GM19328 (cell line): Measurements from ENCODE around the gene SLC4A5.
"Not testable (repeated sequence)": the region's sequence is repeated elsewhere in the genome, so short reads cannot be mapped to it uniquely, and the experiment has no call there.

Source experiments
- ATAC-seq: cut with Tn5 transposase; IDR thresholded peaks from one replicate; pipeline ENCODE4 v1.9.1; 2021; ENCODE audit warnings: mild to moderate bottlenecking, moderate library complexity; ENCODE audit not compliant: unreplicated experiment

Gene SLC4A5

DNA sequence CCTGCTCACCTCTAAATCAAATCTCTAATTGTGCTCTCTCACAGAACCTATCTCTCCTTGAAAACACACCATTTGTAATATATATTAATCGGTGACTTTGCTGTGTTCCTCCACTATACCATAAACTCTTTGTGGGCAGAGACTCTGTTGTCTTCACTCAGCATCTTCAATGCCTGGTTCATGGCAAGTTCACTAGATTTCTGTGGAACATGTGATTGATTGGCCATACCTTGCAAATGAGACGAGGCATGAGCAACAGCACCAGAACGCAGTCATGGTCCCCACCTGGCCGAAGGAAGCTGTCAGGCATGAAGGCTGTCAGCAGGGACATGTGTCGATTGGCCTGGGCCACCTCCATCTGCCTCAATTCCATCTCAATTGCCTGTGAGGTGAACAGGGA lies 25.3 kb upstream of the SLC4A5 start:
- no peak for ATAC-seq

DNA sequence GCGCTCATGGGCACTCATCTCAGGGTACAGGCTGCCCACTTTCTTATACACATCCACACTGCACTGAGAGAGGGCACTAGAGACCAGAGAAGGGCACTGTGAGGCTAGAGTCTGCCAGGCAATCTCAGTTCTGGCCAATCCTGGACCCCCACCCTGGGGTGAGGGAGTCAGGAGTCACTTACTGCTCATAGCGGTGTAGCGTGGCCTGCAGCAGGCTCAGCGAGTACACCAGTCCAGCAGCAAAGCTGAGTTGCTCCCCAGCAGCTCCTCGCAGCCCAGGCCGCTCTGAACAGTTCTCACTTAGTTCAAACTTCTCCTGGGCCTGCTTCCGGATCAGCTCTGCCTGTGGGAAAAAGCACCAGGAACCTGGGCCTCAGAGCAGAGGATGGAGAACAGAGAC lies 24.6 kb upstream of the SLC4A5 start:
- ATAC-seq, result no peak

DNA sequence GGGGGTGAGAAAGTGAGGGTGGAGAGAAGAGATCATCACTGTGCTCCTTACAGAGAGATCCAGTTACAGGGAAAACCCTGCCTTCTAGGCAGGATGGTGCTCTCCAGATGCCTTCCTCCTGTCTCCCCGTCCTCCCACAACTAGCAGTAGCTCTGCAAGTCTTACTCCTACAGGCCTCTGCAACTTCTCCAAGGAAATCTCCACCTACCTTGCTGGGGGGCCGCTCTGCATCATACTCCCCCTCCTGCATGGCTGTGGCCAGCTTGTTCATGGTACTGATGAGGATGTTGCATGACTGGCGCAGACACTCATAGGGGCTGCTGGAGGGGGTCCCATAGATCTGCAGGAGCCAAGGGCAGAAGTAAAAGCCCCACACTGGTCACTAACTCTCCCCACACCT lies 22.8 kb upstream of the SLC4A5 start:
- ATAC-seq, result no peak

DNA sequence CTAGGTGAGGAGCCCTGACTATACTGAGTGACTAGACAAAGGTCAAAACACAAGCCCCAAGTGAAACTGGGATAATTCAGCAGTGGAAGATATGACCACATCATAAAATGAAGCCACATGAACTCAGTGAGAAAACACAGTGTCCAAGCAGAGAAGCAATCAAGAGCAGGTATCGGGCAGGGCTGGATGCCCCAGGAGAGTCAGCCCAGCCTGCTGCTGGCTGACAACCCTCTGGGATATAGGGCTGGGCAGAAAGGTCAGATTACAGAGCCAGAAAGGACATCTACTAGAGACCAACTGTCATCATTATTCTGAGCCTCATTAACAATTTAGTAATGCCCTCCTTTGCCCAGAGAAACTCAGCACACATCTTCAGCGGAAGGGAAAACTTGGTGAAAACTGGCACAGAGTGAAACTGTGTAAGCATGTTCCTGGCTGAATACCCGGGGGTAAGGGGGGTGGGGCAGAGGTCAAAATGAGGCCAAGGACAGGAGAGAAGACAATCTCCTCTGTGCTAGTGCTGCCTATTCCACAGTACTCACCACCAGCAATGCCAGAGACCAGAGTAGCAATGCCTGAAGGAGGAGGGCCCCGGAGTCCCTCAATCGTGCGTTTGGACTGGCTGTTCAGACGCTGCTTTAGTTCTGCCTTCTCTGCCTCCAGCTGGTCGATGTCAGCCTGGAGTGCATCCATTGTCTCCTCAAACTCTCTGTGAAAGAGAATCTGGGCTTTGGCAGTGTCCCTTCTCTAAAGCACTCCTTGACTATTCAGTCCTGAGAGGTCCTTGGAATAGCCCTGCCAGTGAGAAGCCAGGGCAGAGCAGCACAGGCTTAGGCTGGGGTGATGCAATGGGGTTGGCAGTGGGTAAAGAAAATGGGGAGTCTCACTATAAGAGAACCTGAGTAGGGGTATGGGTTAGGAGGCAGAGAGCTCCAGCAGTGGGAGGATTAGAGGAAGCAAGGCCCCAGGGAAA lies 21.6 kb upstream of the SLC4A5 start:
- no peak for ATAC-seq

DNA sequence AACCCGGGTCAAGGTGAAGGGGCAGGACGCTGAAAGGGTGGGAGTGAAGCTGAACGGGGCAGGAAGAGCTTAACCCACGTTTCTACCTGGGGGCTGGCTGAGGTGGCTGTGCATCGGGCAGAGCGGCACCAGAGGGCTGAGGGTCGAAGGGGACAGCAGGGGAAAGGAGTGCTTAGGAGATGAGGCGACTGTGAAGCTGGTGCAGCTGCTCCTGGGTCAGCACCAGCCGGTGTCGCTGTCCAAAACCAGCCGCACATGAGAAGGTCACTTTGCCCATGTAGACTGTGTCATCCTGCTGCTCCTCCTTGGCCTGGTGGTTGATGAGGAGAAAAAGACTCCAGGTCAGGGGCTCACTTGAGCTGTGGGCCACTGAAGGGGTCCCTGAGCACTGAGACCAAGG lies 18.1 kb upstream of the SLC4A5 start:
- no peak for ATAC-seq

DNA sequence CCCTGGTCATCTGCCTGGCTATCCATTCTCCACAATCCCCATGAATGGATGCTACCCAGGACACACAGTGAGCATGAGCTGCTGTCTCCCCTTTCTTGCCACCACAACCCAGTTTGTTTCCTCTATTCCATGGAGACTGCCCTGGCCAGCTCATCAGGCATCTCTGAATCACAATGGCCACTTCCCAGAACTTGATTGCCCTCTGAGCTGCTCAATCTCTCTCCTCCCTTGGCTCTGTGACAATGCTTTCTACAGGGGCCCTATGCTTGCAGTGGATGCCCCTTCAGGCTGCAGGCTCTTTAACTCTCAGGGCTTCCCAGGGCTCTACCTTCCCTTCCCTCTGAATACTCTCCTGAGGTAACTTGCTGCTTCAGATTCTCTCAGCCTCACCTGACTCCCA lies 14.4 kb upstream of the SLC4A5 start:
- no peak for ATAC-seq

DNA sequence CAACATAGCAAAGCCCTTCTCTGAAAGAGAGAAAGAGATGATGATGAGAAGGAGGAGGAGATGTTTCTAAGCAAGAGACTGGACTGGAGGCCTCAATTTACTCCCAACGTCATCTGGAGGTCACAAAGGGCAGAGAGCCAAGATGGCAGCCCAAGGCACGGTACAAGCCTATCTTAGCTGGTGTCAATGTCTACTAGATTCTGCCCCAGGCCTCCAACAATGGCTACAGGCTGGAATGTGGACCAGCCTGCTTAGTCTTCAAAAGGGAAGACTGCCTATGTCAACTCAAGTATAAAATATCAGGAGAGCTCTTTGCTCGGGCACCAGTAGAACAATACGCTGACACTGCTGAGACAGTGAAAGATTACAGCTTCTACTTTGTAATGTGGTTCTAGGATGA lies 6.7 kb upstream of the SLC4A5 start:
- ATAC-seq, result no peak

DNA sequence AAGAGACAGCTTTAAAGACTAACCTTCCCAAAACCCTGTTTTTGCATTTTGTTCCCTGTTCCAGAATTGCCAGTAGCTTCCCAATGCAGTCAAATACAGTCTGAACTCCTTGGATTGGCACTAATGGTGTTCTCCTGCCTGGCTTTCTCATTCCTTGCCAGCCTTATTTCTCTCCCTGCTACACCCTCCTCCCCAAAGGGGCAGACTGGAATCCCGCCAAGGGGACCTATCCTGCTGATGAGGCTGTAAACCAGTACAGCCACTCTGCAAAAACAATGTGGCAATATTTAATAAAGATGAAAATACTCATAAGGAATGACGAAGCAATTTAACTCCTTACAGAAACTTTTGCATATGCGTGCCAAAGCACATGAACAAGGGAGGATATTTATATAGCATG lies 4.5 kb upstream of the SLC4A5 start:
- ATAC-seq, result no peak

DNA sequence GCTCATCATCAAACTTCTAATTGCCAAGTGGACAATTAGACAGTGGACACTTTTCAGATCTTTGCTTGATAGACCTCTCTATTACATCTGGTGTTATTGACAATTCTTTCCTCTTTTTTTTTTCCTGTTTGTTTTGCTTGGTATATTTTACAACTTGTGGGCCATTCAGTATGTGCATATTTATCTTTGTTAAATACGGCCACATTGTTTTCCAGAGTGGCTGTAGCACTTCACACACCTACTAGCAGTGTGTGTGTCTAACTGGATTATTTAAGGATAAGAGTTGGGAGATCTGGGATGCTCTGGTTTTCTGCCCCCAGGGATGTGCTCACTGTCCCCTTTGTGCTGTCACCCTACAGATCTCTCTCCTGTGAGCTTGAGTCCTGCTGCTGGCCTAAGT lies 4.1 kb upstream of the SLC4A5 start:
- no peak for ATAC-seq

DNA sequence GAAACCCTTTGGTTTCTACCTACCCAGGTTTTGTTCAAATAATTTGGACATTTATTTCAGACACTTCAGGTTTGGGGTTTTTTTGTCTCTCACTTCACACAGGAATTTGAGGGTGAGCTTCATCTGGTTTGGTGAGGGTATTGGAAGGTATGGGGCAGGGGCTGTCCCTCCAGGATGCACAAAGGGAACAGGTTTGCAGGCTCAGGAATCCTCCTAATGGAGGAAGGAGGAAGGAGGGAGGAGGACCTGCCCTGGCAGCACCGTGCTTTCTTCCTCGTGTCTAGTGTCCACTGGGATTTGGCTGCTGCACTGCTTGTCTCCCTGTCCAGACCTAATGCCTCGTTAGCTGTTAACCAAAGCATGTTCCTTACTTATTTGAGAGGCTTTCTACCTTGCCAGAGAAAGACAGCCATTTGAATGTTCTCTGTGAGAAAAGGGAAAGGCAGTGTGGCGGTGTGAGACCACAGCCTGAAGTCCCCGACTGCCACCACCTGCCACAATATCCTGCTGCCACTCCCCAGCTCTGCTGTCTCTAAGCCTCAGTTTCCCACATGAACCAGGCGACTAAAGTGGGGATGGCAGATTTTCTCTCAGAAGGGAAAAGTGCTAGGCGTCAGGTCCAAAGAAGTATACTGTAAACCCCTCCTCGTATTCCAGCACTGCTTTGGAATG lies 2.2 kb upstream of the SLC4A5 start:
- ATAC-seq, result no peak

DNA sequence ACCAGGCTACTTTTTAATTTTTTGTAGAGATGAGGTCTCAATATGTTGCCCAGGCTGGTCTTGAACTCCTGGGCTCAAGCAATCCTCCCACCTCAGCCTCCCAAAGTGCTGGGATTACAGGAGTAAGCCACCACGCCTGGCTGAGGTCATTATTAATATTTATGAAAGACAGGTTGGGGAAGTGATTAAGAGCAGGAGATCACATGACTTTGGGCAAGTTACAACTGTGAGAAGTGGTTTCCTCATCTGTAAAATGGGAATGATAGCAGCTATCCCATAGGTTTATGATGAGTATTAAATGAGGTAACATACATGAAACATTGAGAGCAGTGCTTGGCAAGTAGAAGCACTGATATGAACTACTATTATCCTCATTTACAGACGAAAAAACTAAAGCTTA lies 7.0 kb downstream of the SLC4A5 start:
- not testable (repeated sequence) for ATAC-seq

DNA sequence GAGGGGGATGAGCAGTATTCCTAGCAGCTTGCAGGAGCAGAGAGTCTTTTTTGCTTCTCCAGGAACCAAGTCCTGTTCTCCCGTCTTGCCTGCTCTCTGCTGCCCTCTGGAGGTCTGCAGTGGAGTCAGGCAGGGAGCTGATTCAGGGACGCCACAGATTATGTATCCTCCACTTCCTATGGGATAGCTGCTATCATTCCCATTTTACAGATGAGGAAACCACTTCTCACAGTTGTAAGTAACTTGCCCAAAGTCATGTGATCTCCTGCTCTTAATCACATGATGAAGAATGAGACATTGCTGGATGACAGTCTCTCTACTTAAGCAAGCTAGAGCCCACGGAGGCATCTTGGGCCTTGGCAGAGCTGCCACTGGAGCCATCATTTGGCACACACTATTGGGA lies 8.3 kb downstream of the SLC4A5 start:
- ATAC-seq, result no peak

DNA sequence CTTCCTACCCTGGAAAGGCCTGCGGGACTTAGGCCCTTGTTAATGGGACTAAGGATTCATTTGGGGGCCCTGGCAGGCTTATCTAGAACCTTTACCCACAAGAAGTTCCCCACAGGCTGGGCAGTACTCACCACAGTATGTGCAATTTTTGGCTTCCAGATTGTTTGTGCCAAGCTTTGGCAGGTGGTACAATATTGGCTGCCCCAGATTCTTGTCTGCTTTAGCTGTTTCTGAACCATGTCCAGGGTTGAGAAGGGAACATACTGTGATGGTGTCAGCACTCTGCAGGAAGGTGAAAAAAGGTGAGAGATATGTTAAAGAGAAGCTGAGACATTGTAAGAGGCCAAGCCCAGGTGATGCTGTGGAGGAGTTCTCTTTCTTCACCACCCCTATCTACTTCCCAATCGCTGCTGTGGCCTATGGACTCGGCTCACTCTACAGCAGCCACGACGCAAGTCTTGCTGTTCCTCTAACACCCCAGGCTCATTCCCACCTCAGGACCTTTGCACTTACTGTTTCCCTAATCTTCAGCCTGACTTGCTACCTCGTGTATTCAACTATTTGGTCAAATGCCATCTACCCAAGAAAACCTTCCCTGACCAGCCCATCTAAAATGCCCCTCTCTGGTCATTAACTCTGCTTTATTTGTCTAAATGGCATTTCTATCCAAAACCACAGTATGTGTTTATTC lies 9.2 kb downstream of the SLC4A5 start:
- no peak for ATAC-seq

DNA sequence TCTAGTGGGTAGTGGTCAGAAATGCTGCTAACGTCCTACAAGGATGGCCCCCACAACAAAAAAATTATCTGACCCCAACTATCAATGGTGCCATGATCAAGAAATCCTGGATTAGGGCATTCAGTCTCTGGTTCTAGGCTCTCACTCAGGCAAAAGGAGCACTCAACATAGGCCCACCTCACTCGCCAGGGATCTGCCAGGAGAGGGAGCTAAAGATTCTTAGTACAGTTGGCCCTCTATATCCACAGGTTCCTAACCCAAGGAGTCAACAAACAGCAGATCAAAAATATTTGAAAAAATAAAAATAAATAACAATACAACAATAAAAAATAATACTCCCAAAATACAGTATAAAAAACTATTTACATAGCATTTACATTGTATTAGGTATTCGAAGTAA lies 10.0 kb downstream of the SLC4A5 start:
- ATAC-seq, result no peak

DNA sequence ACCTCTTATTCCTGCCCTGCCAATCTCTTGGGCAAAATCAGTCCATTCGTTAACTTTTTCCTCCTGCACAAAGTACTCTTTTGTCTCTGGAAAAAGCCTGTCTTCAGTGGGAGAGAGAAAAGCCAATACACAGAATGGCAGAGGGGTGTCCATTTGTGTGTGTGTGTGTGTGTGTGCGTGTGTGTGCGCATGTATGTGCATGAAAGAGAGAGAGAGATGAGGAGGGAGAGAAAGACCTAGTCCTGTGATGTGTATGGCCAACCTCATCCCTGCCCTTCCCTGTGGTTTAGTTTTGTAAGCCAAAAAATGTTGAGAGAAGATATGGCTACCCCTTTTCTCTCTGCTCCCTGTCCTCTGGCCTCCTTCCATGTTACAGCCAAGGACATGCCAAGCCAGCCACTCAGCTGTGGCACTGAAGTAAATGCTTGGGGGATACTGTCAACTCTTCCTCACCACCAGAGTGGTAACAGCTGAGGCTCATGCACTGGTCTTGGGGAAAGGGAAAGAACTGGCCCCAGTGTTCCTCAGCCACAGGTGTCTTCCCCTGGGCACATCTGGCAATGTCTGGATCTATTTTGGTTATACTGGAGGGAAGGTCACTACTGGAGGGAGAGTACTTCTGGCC lies 10.6 kb downstream of the SLC4A5 start:
- ATAC-seq, result no peak

DNA sequence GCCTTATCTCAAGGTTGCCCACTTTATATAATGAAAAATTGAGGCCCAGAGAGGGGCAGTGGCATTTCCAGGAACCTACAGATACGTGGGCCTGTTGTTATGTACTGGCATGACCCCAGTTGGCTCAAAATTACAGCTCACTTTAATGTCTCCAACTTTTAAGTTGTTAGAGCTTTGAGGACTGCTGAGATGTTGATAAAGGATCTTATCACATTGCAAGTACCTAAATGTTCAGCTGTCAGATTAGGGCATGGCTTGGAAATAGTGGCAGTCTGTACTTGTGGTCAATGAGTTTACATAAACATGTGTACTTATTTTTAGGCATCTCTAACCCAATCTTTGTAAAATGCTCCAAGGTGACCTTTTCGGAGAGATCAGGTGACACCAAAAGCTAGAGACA lies 14.6 kb downstream of the SLC4A5 start:
- ATAC-seq, result no peak

DNA sequence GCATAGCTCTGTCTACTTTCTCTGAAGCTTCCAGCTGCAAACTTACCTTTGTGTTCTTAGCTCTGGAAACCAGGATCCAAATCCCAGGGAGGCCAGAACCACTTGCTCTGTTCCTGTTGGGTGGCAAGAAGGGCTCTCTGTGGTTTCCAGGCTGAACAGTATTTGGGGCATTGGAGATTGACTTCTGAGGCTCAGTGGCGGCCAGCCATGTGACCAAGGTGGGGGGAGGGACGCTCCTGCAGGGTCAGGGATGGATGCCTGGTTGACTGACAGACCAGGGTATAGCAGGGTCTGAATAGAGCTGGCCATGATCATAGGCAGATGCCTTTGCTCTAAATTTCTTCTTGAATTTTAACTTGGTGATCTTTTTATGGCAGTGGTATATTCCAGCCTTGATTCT lies 15.1 kb downstream of the SLC4A5 start:
- no peak for ATAC-seq

DNA sequence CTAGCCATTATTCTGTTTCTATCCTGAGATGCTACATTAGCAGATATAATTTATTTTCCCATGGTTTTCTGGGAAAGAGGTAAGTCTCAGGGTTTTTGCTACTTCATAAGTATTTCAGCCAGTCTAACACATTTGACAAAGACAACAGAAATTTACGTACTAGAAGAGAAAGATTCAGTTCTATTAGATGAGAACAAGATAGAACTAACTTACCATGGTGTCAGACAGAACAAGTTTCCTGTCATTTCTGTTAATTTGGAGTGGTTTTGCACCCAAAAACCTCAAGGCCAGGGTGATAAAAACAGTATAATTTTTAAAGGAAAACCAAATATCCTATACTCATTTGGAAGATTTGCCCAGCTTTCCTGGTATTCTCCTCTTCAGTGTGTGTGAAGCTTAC lies 15.6 kb downstream of the SLC4A5 start:
- ATAC-seq, result no peak

DNA sequence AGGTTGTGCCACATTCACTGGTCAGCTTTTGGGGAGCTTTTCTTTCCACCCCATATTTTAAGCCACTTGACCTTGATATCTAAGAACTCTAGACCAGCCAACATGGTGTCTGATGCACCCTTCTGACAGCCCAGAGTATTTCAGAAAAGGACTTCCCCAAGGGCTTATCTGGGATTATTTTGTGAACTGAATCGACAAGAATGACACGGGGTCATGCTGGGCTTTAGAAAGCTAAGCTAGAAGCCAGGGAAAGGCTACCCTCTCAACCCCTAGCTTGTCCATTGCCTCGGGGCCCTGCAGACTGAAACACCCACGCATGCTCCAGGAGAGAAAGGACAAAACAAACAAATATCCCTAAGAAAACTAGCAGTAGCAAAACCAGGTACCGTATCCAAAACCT lies 16.0 kb downstream of the SLC4A5 start:
- ATAC-seq, result no peak

DNA sequence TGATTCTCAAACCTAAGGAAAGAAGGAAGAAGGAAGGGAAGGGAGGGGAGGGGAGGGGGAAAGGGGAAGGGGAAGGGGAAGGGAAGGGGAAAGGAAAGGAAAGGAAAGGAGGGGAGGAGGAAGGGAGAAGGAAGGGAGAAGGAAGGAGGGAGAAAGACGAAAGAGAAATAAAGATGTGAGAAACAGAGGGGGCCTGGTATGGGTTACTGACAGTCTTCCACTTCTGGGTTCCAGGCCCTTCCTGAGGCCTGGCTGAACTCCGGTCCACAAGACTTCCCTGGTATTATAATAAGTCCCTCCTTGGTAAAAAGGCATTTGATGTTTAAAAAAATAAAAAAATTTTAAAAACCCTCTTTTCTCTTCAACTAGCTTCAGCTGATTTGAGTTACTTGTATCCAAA lies 17.4 kb downstream of the SLC4A5 start:
- no peak for ATAC-seq

DNA sequence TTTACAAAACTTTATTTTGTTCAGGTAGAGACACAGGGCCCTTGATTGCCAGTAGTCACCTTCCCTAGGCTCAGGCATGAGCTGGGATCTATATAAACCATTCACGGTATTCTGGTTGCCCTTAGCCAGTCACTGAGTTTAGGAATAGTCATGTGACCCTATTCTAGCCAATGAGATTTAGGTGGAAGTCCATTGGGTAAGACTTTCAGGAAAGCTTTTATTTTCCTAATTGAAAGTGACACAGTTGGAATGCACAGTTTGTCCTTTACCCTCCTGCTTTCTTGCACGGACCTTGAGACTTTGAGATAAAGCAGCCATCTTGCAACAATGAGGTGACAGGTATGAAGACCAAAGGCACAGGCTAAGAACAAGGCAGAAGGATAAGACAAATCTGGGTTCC lies 21.5 kb downstream of the SLC4A5 start:
- no peak for ATAC-seq
